Smooth muscle cell (in vitro differentiated cells): ENCODE data around the gene ITGA3. TPM values are rescaled to one million over a fixed set of nuclear protein-coding genes. Genes with fewer than 3 reads are reported as not detected.

ENCODE experiments used
- DNase-seq: peaks from one replicate; lab custom pipeline; 2025; ENCODE audit not compliant: unreplicated experiment; lab: John Stamatoyannopoulos, UW
- H2AFZ ChIP-seq: fragments of 200-600 bp; sonication (generic); 2 replicates; pipeline ENCODE4 v1.6.0; 2016; ENCODE audit warnings: antibody characterized with exemption, low read depth, mild to moderate bottlenecking
- H3F3A ChIP-seq: fragments of 200-600 bp; sonication (generic); 2 replicates; pipeline ENCODE4 v1.6.0; 2017; ENCODE audit warnings: antibody characterized with exemption, low read depth
- H3K27ac ChIP-seq: fragments of 200-600 bp; sonication (generic); 2 replicates; pipeline ENCODE4 v1.5.1; 2016; ENCODE audit warnings: low read depth, mild to moderate bottlenecking
- H3K27me3 ChIP-seq: fragments of 200-600 bp; sonication (generic); 2 replicates; pipeline ENCODE4 v1.6.1; 2016; ENCODE audit warnings: low read depth, mild to moderate bottlenecking
- H3K36me3 ChIP-seq: fragments of 200-600 bp; sonication (generic); 2 replicates; pipeline ENCODE4 v1.5.1; 2016; ENCODE audit warnings: low read depth
- H3K4me1 ChIP-seq: fragments of 200-600 bp; sonication (generic); 2 replicates; pipeline ENCODE4 v1.5.1; 2016; ENCODE audit warnings: low read depth
- H3K4me2 ChIP-seq: fragments of 200-600 bp; sonication (generic); 2 replicates; pipeline ENCODE4 v1.6.0; 2016; ENCODE audit warnings: mild to moderate bottlenecking
- H3K4me3 ChIP-seq: fragments of 200-600 bp; sonication (generic); 2 replicates; pipeline ENCODE4 v1.5.1; 2016; ENCODE audit warnings: mild to moderate bottlenecking
- H3K79me2 ChIP-seq: fragments of 200-600 bp; sonication (generic); 2 replicates; pipeline ENCODE4 v1.6.0; 2016; ENCODE audit warnings: low read depth, mild to moderate bottlenecking
- H3K9ac ChIP-seq: fragments of 200-600 bp; sonication (generic); 2 replicates; pipeline ENCODE4 v1.6.0; 2016; ENCODE audit warnings: low read depth
- H3K9me3 ChIP-seq: fragments of 200-600 bp; sonication (generic); replicated peaks from 2 replicates; pipeline ENCODE4 v1.5.1; 2016; ENCODE audit warnings: low read depth
- H4K20me1 ChIP-seq: fragments of 200-600 bp; sonication (generic); 2 replicates; pipeline ENCODE4 v1.6.0; 2016; ENCODE audit warnings: low read depth
- CTCF ChIP-seq: fragments of 200-600 bp; sonication (generic); IDR thresholded peaks from 2 replicates; pipeline ENCODE4 v1.5.1; 2017; ENCODE audit warnings: borderline replicate concordance, mild to moderate bottlenecking, antibody characterized with exemption; ENCODE audit not compliant: insufficient read depth, poor library complexity, severe bottlenecking
- WGBS: methylation state at CpG from one replicate; pipeline ENCODE4 v1.1.7; 2016; ENCODE audit warnings: low lambda C conversion rate; 5-methylcytosine and 5-hydroxymethylcytosine counted together
- polyA plus RNA-seq: library from polyadenylated mRNA; unstranded; fragments of >200 nt; fragmentation: Nextera tagmentation; extraction: Ambion mirVana; gene quantifications from 2 replicates; pipeline ENCODE4 v1.2.1, GENCODE V29; 2016
- total RNA-seq: library from RNA; depleted of rRNA; stranded (reverse); fragments of >200 nt; gene quantifications from 2 replicates; pipeline ENCODE4 v1.2.3, GENCODE V29; 2014

The ITGA3 gene
- total and polyA plus RNA-seq, 2 experiments from 2014 or later: 30.0 to 44.7 TPM

GRCh38 chr17:50094753-50095619 lies 39.1 kb downstream of the ITGA3 start, which contains the start of gene PDK2:
Gene PDK2, plus strand, starts transcription at chr17:50095351. Its CDS starts 85 bp downstream, at chr17:50095436.
- 2% methylated on average over 55 of the region's 68 CpGs for WGBS
- Histone ChIP-seq H3K27ac (peak within 1 kb of the TSS; percentile 18), H2AFZ (peak within 1 kb of the TSS; percentile 75), H3K4me1 (peaks cover 10% of the 10 kb centered on the region), H3K9ac (peak within 1 kb of the TSS; percentile 84), H3K27me3 (no peaks in the 10 kb centered on the region), H3F3A (peaks cover 3% of the 10 kb centered on the region), H3K79me2 (peaks cover 8% of the 10 kb centered on the region), H3K4me3 (peak within 1 kb of the TSS; percentile 90), H3K9me3 (no peaks in the 10 kb centered on the region), H3K36me3 (no peaks in the 10 kb centered on the region), H3K4me2 (peak within 1 kb of the TSS; percentile 97), H4K20me1 (no peaks in the 10 kb centered on the region)
- peak; percentile 87 for DNase-seq
- TF ChIP-seq CTCF: no peak

- WGBS: 2% methylated on average over 10 of the region's 12 CpGs
- no peak for DNase-seq
- Histone ChIP-seq H3K4me2 (peak overlapping the region; percentile 97), H4K20me1 (no peaks in the 10 kb centered on the region), H2AFZ (peak overlapping the region; percentile 75), H3K27me3 (no peaks in the 10 kb centered on the region), H3K27ac (no peak overlapping the region), H3K36me3 (no peaks in the 10 kb centered on the region), H3K4me3 (peak overlapping the region; percentile 90), H3K4me1 (peaks cover 10% of the 10 kb centered on the region), H3K9ac (peak overlapping the region; percentile 84), H3F3A (peaks cover 4% of the 10 kb centered on the region), H3K9me3 (no peaks in the 10 kb centered on the region), H3K79me2 (peaks cover 8% of the 10 kb centered on the region)
- TF ChIP-seq CTCF: no peak
Observed at GRCh38 chr17:50095626-50096037, 39.7 kb downstream of the ITGA3 start.

GRCh38 chr17:50096092-50096491 lies 40.2 kb downstream of the ITGA3 start:
- no peak overlapping the region for H3K27ac ChIP-seq
- H4K20me1 ChIP-seq: no peaks in the 10 kb centered on the region
- H3K4me2 ChIP-seq: peak overlapping the region; percentile 97
- 61% methylated on average over 6 of the region's 6 CpGs for WGBS
- no peaks in the 10 kb centered on the region for H3K27me3 ChIP-seq
- peaks cover 14% of the 10 kb centered on the region for H3K4me1 ChIP-seq
- H3K9me3 ChIP-seq: no peaks in the 10 kb centered on the region
- peak overlapping the region; percentile 90 for H3K4me3 ChIP-seq
- TF ChIP-seq CTCF: no peak
- H3K36me3 ChIP-seq: no peaks in the 10 kb centered on the region
- peaks cover 7% of the 10 kb centered on the region for H3F3A ChIP-seq
- H3K79me2 ChIP-seq: peaks cover 8% of the 10 kb centered on the region
- no peak for DNase-seq
- H3K9ac ChIP-seq: peak overlapping the region; percentile 84
- no peak overlapping the region for H2AFZ ChIP-seq
